LNCaP clone FGC (cell line): ENCODE results near the gene MAGEC2.

ENCODE experiments used
- DNase-seq: peaks from one replicate; pipeline ENCODE4 v3.0.0-alpha.2; 2011; ENCODE audit warnings: low read depth
- H3K4me3 ChIP-seq: 2 replicates; pipeline ENCODE4 v1.5.1; 2011; ENCODE audit warnings: mild to moderate bottlenecking, low read depth, low read length, control low read depth
- CTCF ChIP-seq: IDR thresholded peaks from 2 replicates; pipeline ENCODE4 v1.5.1; 2012; ENCODE audit warnings: mild to moderate bottlenecking; ENCODE audit not compliant: control insufficient read depth, insufficient read depth; ENCODE audit errors: extremely low read depth

The MAGEC2 gene

GRCh38 chrX:142238536-142238935 lies 33.4 kb upstream of the MAGEC2 start:
- TF ChIP-seq CTCF: no peak
- no peak overlapping the region for H3K4me3 ChIP-seq
- no peak for DNase-seq

GRCh38 chrX:142233400-142233799 lies 28.3 kb upstream of the MAGEC2 start:
- no peak for TF ChIP-seq CTCF
- DNase-seq: no peak
- no peak overlapping the region for H3K4me3 ChIP-seq

- no peak overlapping the region for H3K4me3 ChIP-seq
- DNase-seq: no peak
- no peak for TF ChIP-seq CTCF
Observed at GRCh38 chrX:142214081-142214480, 9.0 kb upstream of the MAGEC2 start.

- TF ChIP-seq CTCF: no peak
- no peak for DNase-seq
- no peak overlapping the region for H3K4me3 ChIP-seq
Observed at GRCh38 chrX:142201113-142201512, 4.0 kb downstream of the MAGEC2 start.

- no peak for DNase-seq
- H3K4me3 ChIP-seq: no peak overlapping the region
- no peak for TF ChIP-seq CTCF
Observed at GRCh38 chrX:142186103-142186502, 19.0 kb downstream of the MAGEC2 start.

- DNase-seq: no peak
Observed at GRCh38 chrX:142184756-142185602, 20.1 kb downstream of the MAGEC2 start.

More at GRCh38 chrX:142184756-142185602, 20.1 kb downstream of the MAGEC2 start:
- no peak for TF ChIP-seq CTCF
- H3K4me3 ChIP-seq: no peak overlapping the region
